Gastrocnemius medialis (tissue), 4 donors: Measurements from ENCODE around the gene MGAM2. TPM values are rescaled to one million over a fixed set of nuclear protein-coding genes. Genes with fewer than 3 reads are reported as not detected.

Source experiments
- ATAC-seq, 2 donors: fragments of 150-250 bp; one replicate each; pipeline ENCODE4 v1.9.1; 2016
- DNase-seq, 2 donors: peaks; one replicate each; pipeline ENCODE4 v3.0.0-alpha.2; 2019
- H3K27ac ChIP-seq, 4 donors: fragments of 200-600 bp; sonication (generic); 1 replicate in 1 of 4; 2 replicates in 3 of 4; pipeline ENCODE4 v1.5.1; 2016 to 2018; ENCODE audit warnings: mild to moderate bottlenecking in 2 of 4, moderate library complexity in 1 of 4
- H3K27me3 ChIP-seq, 3 donors: fragments of 200-600 bp; sonication (generic) in 2 of 3; 1 replicate in 1 of 3; 2 replicates in 2 of 3; pipeline versions ENCODE4 v1.5.1 to v1.6.0; 2016 to 2019; ENCODE audit warnings: mild to moderate bottlenecking in 1 of 3, moderate library complexity in 1 of 3
- H3K36me3 ChIP-seq, 2 donors: fragments of 200-600 bp; sonication (generic) in 1 of 2; one replicate each; pipeline ENCODE4 v1.5.1; 2017 to 2018
- H3K4me1 ChIP-seq, 2 donors: fragments of 200-600 bp; sonication (generic) in 1 of 2; one replicate each; pipeline ENCODE4 v1.5.1; 2016 to 2017; ENCODE audit warnings: mild to moderate bottlenecking in 2 of 2
- H3K4me3 ChIP-seq, 4 donors: fragments of 200-600 bp; sonication (generic) in 3 of 4; 1 replicate in 1 of 4; 2 replicates in 3 of 4; pipeline ENCODE4 v1.5.1; 2016 to 2019; ENCODE audit warnings: mild to moderate bottlenecking in 2 of 4
- H3K9me3 ChIP-seq, 3 donors: fragments of 200-600 bp; sonication (generic) in 2 of 3; 1 replicate in 1 of 3; 2 replicates in 2 of 3; pipeline ENCODE4 v1.5.1; 2016 to 2019
- POLR2A ChIP-seq, 2 donors: fragments of 450-650 bp; IDR thresholded peaks; one replicate each; pipeline ENCODE4 v1.6.1; 2017; ENCODE audit warnings: antibody characterized with exemption in 2 of 2, mild to moderate bottlenecking in 2 of 2, moderate library complexity in 2 of 2
- in situ Hi-C, 4 donors: fragments of 200-750 bp; cut with MboI; loops; one replicate each; pipeline versions ENCODE4 v1.15.0 to v1.8.0; 2017; ENCODE audit warnings: low sequenced_read_pairs in 4 of 4
- intact Hi-C: fragments of 100-400 bp; cut with DNase I; formaldehyde crosslinking; loops from one replicate; pipeline ENCODE4 v1.15.1; 2023; ENCODE audit warnings: low total_unique reads
- total RNA-seq, 4 donors: library from RNA; depleted of rRNA; stranded (reverse); fragments of >200 nt; gene quantifications; one replicate each; pipeline versions ENCODE4 v1.1.0 to v1.2.3, GENCODE V29; 2016
- TF ChIP-seq, protein P1 (sequence below), 5 experiments: fragments of 450-650 bp in 3 of 5; fragments of 200-600 bp in 2 of 5; sonication (generic) in 2 of 5; IDR thresholded peaks in 4 of 5; conservative IDR thresholded peaks in 1 of 5; 1 replicate in 4 of 5; 2 replicates in 1 of 5; pipeline ENCODE4 v1.5.1; 2016 to 2019; ENCODE audit warnings: antibody characterized with exemption in 5 of 5, mild to moderate bottlenecking in 3 of 5, moderate library complexity in 3 of 5

The MGAM2 gene
- total RNA-seq, 4 donors from 2014 or later = 0.13 to 0.27 TPM; not detected in 2

DNA sequence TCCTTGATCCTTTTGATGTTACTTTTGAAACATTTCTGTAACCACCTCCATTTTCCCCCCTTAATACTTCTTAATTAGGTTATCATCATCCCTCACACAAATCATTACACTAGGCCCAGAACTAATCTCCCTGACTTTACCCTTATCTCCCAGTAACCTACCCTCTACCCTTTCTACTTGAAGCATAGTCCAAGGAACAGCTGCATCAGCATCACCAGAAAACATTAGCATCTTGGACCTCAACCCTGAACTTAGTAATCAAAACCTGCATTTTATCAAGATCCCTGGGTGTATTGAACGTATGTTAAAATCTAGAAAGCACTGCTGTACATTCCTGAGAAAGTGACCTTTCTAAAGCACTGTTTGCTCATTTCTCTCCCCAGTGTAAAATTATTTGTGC, 38.8 kb downstream of the MGAM2 start:
- DNase-seq = no peak
- intact Hi-C loops (no loop called here), in situ Hi-C loops (no loop called here)
- Histone ChIP-seq H3K4me3 (no peak overlapping the region), H3K4me1 (no peaks in the 10 kb centered on the region), H3K27ac (no peak overlapping the region), H3K9me3 (no peaks in the 10 kb centered on the region), H3K27me3 (no peaks in the 10 kb centered on the region), H3K36me3 (no peaks in the 10 kb centered on the region)
- ATAC-seq = no peak
- TF ChIP-seq POLR2A (IDR thresholded peaks at IDR 0.05) = no peak
- TF ChIP-seq, protein P1, sequence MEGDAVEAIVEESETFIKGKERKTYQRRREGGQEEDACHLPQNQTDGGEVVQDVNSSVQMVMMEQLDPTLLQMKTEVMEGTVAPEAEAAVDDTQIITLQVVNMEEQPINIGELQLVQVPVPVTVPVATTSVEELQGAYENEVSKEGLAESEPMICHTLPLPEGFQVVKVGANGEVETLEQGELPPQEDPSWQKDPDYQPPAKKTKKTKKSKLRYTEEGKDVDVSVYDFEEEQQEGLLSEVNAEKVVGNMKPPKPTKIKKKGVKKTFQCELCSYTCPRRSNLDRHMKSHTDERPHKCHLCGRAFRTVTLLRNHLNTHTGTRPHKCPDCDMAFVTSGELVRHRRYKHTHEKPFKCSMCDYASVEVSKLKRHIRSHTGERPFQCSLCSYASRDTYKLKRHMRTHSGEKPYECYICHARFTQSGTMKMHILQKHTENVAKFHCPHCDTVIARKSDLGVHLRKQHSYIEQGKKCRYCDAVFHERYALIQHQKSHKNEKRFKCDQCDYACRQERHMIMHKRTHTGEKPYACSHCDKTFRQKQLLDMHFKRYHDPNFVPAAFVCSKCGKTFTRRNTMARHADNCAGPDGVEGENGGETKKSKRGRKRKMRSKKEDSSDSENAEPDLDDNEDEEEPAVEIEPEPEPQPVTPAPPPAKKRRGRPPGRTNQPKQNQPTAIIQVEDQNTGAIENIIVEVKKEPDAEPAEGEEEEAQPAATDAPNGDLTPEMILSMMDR (IDR thresholded peaks at IDR 0.05 in 4 of 5, conservative IDR thresholded peaks at IDR 0.05 in 1 of 5) = no peak

- TF ChIP-seq, protein P1 (IDR thresholded peaks at IDR 0.05 in 4 of 5, conservative IDR thresholded peaks at IDR 0.05 in 1 of 5) = no peak
- TF ChIP-seq POLR2A (IDR thresholded peaks at IDR 0.05) = no peak
- in situ Hi-C loops = no loop called here
- DNase-seq = no peak
- Histone ChIP-seq H3K27ac (no peak overlapping the region), H3K36me3 (no peaks in the 10 kb centered on the region), H3K4me3 (no peak overlapping the region), H3K4me1 (no peaks in the 10 kb centered on the region), H3K9me3 (no peaks in the 10 kb centered on the region), H3K27me3 (no peaks in the 10 kb centered on the region)
- no peak for ATAC-seq
- intact Hi-C loops = no loop called here
Measured at GRCh38 chr7:142150869-142151268, 39.4 kb downstream of the MGAM2 start.

DNA sequence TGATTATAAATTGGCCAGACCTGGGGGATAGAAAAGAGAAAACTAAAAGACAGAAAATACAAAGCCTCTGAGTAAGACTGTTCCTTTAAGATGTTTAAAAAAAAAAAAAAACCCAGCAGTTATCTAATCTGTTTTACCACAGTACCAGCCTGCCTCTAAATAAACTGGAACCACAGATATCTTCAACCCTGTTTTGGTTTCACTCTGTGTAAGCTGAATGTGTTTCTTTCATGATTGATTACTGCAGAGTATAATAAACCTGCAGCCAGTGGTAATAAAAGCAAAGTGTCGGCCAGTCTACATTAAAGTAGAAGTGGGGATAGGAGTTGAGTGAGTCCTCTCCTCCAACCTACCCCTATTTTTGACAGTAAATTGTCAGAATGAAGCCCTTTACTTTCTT, 40.6 kb downstream of the MGAM2 start:
- TF ChIP-seq POLR2A (IDR thresholded peaks at IDR 0.05) = no peak
- TF ChIP-seq, protein P1 (IDR thresholded peaks at IDR 0.05 in 4 of 5, conservative IDR thresholded peaks at IDR 0.05 in 1 of 5) = no peak
- ATAC-seq = no peak
- no peaks in the 10 kb centered on the region for H3K9me3 ChIP-seq
- intact Hi-C loops = no loop called here
- H3K4me3 ChIP-seq = no peak overlapping the region
- in situ Hi-C loops = no loop called here
- no peaks in the 10 kb centered on the region for H3K36me3 ChIP-seq
- H3K4me1 ChIP-seq = no peaks in the 10 kb centered on the region
- DNase-seq = no peak
- no peak overlapping the region for H3K27ac ChIP-seq
- H3K27me3 ChIP-seq = no peaks in the 10 kb centered on the region

- Histone ChIP-seq H3K4me1 (no peaks in the 10 kb centered on the region), H3K27ac (no peak overlapping the region), H3K9me3 (no peaks in the 10 kb centered on the region), H3K4me3 (no peak overlapping the region), H3K27me3 (no peaks in the 10 kb centered on the region), H3K36me3 (no peaks in the 10 kb centered on the region)
- DNase-seq = no peak
- intact Hi-C loops = no loop called here
- TF ChIP-seq, protein P1 (IDR thresholded peaks at IDR 0.05 in 4 of 5, conservative IDR thresholded peaks at IDR 0.05 in 1 of 5) = no peak
- no peak for TF ChIP-seq POLR2A (IDR thresholded peaks at IDR 0.05)
- no peak for ATAC-seq
- in situ Hi-C loops = no loop called here
Measured at GRCh38 chr7:142153400-142153799, 41.9 kb downstream of the MGAM2 start.
